Type B pancreatic cell (in vitro differentiated cells): ENCODE results near the gene AP2A2. TPM values are rescaled to one million over a fixed set of nuclear protein-coding genes. Genes with fewer than 3 reads are reported as not detected.

ENCODE experiments used
- DNase-seq: peaks from one replicate; pipeline ENCODE4 v3.0.0; 2021; ENCODE audit warnings: mixed read lengths; ENCODE audit not compliant: unreplicated experiment; ENCODE audit errors: extremely low spot score
- H3K27ac Mint-ChIP-seq: 2 replicates; pipeline ENCODE4 v1.8.0; 2021; ENCODE audit warnings: mild to moderate bottlenecking, mixed read lengths
- H3K27me3 Mint-ChIP-seq: 2 replicates; pipeline ENCODE4 v1.8.0; 2021; ENCODE audit warnings: mixed read lengths
- H3K36me3 Mint-ChIP-seq: 2 replicates; pipeline ENCODE4 v1.8.0; 2021; ENCODE audit warnings: mixed read lengths
- H3K4me1 Mint-ChIP-seq: one replicate; pipeline ENCODE4 v1.8.0; 2021; ENCODE audit warnings: mixed read lengths; ENCODE audit not compliant: unreplicated experiment
- H3K4me3 Mint-ChIP-seq: 2 replicates; pipeline ENCODE4 v1.8.0; 2021; ENCODE audit warnings: mild to moderate bottlenecking, mixed read lengths
- H3K9me3 Mint-ChIP-seq: 2 replicates; pipeline ENCODE4 v1.8.0; 2021; ENCODE audit warnings: mixed read lengths
- CTCF ChIP-seq: fragments of 200-600 bp; sonication (generic); conservative IDR thresholded peaks from 2 replicates; pipeline ENCODE4 v1.5.0; 2021; ENCODE audit warnings: antibody characterized with exemption, mild to moderate bottlenecking
- total RNA-seq: library from RNA; stranded (reverse); gene quantifications from 2 replicates; pipeline ENCODE4 v1.2.1, GENCODE V29; 2021; ENCODE audit warnings: low replicate concordance

Gene AP2A2
- total RNA-seq, 1 donor from 2014 or later: 109 TPM

- Mint-ChIP-seq H3K4me1 (peaks cover 11% of the 10 kb centered on the region), H3K27me3 (no peaks in the 10 kb centered on the region), H3K27ac (no peak overlapping the region), H3K9me3 (no peaks in the 10 kb centered on the region), H3K36me3 (peaks cover 10% of the 10 kb centered on the region), H3K4me3 (no peak overlapping the region)
- no peak for TF ChIP-seq CTCF
- DNase-seq: no peak
Observed at GRCh38 chr11:1010551-1011319, 85.1 kb downstream of the AP2A2 start.

- peaks cover 6% of the 10 kb centered on the region for H3K4me1 Mint-ChIP-seq
- H3K4me3 Mint-ChIP-seq: no peak overlapping the region
- H3K9me3 Mint-ChIP-seq: no peaks in the 10 kb centered on the region
- TF ChIP-seq CTCF: no peak
- no peaks in the 10 kb centered on the region for H3K27me3 Mint-ChIP-seq
- peaks cover 8% of the 10 kb centered on the region for H3K36me3 Mint-ChIP-seq
- no peak overlapping the region for H3K27ac Mint-ChIP-seq
- no peak for DNase-seq
Observed at GRCh38 chr11:1011320-1011698, 85.6 kb downstream of the AP2A2 start.

- Mint-ChIP-seq H3K36me3 (peaks cover 15% of the 10 kb centered on the region), H3K4me3 (no peak overlapping the region), H3K9me3 (peaks cover 9% of the 10 kb centered on the region), H3K4me1 (no peaks in the 10 kb centered on the region), H3K27ac (no peak overlapping the region), H3K27me3 (no peaks in the 10 kb centered on the region)
- no peak for TF ChIP-seq CTCF
- no peak for DNase-seq
Observed at GRCh38 chr11:1012291-1012690, 86.6 kb downstream of the AP2A2 start.

GRCh38 chr11:1012740-1013630, 87.3 kb downstream of the AP2A2 start:
- Mint-ChIP-seq H3K27ac (no peak overlapping the region), H3K36me3 (peaks cover 20% of the 10 kb centered on the region), H3K9me3 (peaks cover 15% of the 10 kb centered on the region), H3K4me1 (no peaks in the 10 kb centered on the region), H3K4me3 (no peak overlapping the region), H3K27me3 (no peaks in the 10 kb centered on the region)
- TF ChIP-seq CTCF: no peak
- DNase-seq: no peak

GRCh38 chr11:1013631-1013935, 87.9 kb downstream of the AP2A2 start:
- no peak for DNase-seq
- H3K4me3 Mint-ChIP-seq: no peak overlapping the region
- H3K27me3 Mint-ChIP-seq: no peaks in the 10 kb centered on the region
- peaks cover 15% of the 10 kb centered on the region for H3K9me3 Mint-ChIP-seq
- H3K27ac Mint-ChIP-seq: no peak overlapping the region
- peaks cover 20% of the 10 kb centered on the region for H3K36me3 Mint-ChIP-seq
- no peaks in the 10 kb centered on the region for H3K4me1 Mint-ChIP-seq
- TF ChIP-seq CTCF: no peak
